ENCODE results near the gene FHL3.

DNA sequence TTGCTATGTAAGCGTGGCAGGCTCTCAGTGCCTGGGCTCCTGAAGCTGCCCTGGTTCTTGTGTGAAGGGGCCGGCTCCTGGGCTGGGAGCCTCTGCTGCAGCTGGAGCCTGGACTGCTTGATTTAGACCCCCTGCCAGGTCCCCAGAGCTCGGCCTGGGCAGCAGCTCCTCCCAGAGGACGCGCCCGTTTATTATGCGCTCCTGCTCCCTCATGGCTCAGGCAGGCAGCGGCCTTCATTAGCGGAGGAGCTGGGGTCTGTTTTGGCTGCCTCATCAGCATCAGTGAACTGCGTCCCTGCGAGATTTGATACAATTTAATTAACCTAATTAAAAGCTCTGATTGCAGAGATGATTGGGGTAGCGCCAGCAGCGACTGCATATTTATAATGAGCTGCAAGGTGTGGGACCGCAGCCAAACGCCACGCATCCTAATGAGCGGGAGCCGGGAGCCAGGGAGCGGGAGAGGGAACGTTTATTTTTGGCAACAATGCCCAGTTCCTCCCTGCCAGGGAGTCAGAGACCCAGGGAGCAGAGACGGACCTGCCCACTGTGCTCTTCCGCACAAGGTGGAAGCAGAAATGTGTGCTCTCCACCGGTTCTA is 23.9 kb upstream of the FHL3 start:
- TF ChIP-seq, protein P1, sequence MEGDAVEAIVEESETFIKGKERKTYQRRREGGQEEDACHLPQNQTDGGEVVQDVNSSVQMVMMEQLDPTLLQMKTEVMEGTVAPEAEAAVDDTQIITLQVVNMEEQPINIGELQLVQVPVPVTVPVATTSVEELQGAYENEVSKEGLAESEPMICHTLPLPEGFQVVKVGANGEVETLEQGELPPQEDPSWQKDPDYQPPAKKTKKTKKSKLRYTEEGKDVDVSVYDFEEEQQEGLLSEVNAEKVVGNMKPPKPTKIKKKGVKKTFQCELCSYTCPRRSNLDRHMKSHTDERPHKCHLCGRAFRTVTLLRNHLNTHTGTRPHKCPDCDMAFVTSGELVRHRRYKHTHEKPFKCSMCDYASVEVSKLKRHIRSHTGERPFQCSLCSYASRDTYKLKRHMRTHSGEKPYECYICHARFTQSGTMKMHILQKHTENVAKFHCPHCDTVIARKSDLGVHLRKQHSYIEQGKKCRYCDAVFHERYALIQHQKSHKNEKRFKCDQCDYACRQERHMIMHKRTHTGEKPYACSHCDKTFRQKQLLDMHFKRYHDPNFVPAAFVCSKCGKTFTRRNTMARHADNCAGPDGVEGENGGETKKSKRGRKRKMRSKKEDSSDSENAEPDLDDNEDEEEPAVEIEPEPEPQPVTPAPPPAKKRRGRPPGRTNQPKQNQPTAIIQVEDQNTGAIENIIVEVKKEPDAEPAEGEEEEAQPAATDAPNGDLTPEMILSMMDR (IDR thresholded peaks at IDR 0.05) = no peak
- TF ChIP-seq EP300 (IDR thresholded peaks at IDR 0.05) (no peak), CHD4 (IDR thresholded peaks at IDR 0.05; ENCODE audit: borderline replicate concordance) (no peak), POLR2A (IDR thresholded peaks at IDR 0.05; ENCODE audit: low read length) (no peak), BHLHE40 (IDR thresholded peaks at IDR 0.05; ENCODE audit: low read depth, low read length) (no peak)
- TF ChIP-seq, protein P2, sequence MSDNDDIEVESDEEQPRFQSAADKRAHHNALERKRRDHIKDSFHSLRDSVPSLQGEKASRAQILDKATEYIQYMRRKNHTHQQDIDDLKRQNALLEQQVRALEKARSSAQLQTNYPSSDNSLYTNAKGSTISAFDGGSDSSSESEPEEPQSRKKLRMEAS (IDR thresholded peaks at IDR 0.05) = no peak
- TF ChIP-seq, protein P3, sequence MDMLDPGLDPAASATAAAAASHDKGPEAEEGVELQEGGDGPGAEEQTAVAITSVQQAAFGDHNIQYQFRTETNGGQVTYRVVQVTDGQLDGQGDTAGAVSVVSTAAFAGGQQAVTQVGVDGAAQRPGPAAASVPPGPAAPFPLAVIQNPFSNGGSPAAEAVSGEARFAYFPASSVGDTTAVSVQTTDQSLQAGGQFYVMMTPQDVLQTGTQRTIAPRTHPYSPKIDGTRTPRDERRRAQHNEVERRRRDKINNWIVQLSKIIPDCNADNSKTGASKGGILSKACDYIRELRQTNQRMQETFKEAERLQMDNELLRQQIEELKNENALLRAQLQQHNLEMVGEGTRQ (IDR thresholded peaks at IDR 0.05) = no peak
